Astrocyte (in vitro differentiated cells and primary cell): ENCODE results near the gene PDCD10.

ENCODE experiments used
- EZH2 ChIP-seq: IDR thresholded peaks from 2 replicates; pipeline ENCODE4 v1.6.1; 2012; ENCODE audit warnings: mild to moderate bottlenecking, low read length, inconsistent platforms; ENCODE audit not compliant: insufficient read depth
- TF ChIP-seq, protein P1 (sequence below): IDR thresholded peaks from 2 replicates; pipeline ENCODE4 v1.5.1; 2011; ENCODE audit warnings: low read depth, mild to moderate bottlenecking, inconsistent platforms, low read length, moderate library complexity; ENCODE audit not compliant: insufficient read depth

DNA sequence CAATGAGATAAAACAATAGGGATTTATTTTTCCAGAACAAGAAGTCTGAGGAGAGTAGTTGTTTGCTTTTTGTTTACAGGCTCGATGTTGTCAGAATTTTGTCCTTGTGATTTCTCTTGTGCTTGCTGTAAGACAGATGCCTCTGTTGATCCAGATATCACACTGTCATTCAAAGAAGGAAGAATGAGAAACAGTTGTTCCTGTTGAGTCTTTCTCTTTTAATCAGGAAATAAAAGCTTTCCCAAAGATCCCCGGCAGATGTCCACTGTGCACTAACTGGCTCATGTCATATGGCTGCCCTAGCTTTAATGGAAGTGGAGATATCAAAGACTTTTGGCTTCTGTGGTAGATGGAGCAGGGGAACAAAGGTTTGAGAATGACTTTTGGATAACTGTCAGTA lies 7.6 kb upstream of the PDCD10 start:
- TF ChIP-seq, protein P1, sequence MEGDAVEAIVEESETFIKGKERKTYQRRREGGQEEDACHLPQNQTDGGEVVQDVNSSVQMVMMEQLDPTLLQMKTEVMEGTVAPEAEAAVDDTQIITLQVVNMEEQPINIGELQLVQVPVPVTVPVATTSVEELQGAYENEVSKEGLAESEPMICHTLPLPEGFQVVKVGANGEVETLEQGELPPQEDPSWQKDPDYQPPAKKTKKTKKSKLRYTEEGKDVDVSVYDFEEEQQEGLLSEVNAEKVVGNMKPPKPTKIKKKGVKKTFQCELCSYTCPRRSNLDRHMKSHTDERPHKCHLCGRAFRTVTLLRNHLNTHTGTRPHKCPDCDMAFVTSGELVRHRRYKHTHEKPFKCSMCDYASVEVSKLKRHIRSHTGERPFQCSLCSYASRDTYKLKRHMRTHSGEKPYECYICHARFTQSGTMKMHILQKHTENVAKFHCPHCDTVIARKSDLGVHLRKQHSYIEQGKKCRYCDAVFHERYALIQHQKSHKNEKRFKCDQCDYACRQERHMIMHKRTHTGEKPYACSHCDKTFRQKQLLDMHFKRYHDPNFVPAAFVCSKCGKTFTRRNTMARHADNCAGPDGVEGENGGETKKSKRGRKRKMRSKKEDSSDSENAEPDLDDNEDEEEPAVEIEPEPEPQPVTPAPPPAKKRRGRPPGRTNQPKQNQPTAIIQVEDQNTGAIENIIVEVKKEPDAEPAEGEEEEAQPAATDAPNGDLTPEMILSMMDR = no peak
- TF ChIP-seq EZH2 = no peak
